Activated T-cell treated with anti-CD3 and anti-CD28 coated beads, Interleukin-2, amount 50 U/mL, for 24 hours (primary cell): Measurements from ENCODE around the gene RHBDL3.
"Not testable (repeated sequence)": the region's sequence is repeated elsewhere in the genome, so short reads cannot be mapped to it uniquely, and the experiment has no call there.

Source experiments
- DNase-seq: peaks from one replicate; pipeline ENCODE4 v3.0.0-alpha.2; 2020
- H3K27ac Mint-ChIP-seq: 2 replicates; pipeline ENCODE4 v1.8.0; 2020; ENCODE audit warnings: mild to moderate bottlenecking, mixed read lengths
- H3K27me3 Mint-ChIP-seq: 2 replicates; pipeline ENCODE4 v1.8.0; 2020; ENCODE audit warnings: mixed read lengths
- H3K36me3 Mint-ChIP-seq: 2 replicates; pipeline ENCODE4 v1.8.0; 2020; ENCODE audit warnings: low read depth, mixed read lengths
- H3K4me1 Mint-ChIP-seq: 2 replicates; pipeline ENCODE4 v1.8.0; 2020; ENCODE audit warnings: low read depth, mixed read lengths
- H3K4me3 Mint-ChIP-seq: 2 replicates; pipeline ENCODE4 v1.8.0; 2020; ENCODE audit warnings: mild to moderate bottlenecking, moderate library complexity, mixed read lengths
- H3K9me3 Mint-ChIP-seq: 2 replicates; pipeline ENCODE4 v1.8.0; 2020; ENCODE audit warnings: mixed read lengths

The RHBDL3 gene

GRCh38 chr17:32297860-32298259 is 32.2 kb downstream of the RHBDL3 start:
- no peaks in the 10 kb centered on the region for H3K27me3 Mint-ChIP-seq
- H3K27ac Mint-ChIP-seq, result no peak overlapping the region
- no peaks in the 10 kb centered on the region for H3K4me1 Mint-ChIP-seq

GRCh38 chr17:32298298-32298697 is 32.7 kb downstream of the RHBDL3 start:
- Mint-ChIP-seq H3K4me1 (no peaks in the 10 kb centered on the region), H3K27ac (no peak overlapping the region), H3K4me3 (no peak overlapping the region), H3K9me3 (no peaks in the 10 kb centered on the region), H3K27me3 (no peaks in the 10 kb centered on the region), H3K36me3 (no peaks in the 10 kb centered on the region)
- DNase-seq, result no peak

More at GRCh38 chr17:32297860-32298259, 32.2 kb downstream of the RHBDL3 start:
- Mint-ChIP-seq H3K4me3 (no peak overlapping the region), H3K9me3 (no peaks in the 10 kb centered on the region), H3K36me3 (no peaks in the 10 kb centered on the region)
- DNase-seq, result no peak

- no peaks in the 10 kb centered on the region for H3K4me1 Mint-ChIP-seq
- H3K27me3 Mint-ChIP-seq, result no peaks in the 10 kb centered on the region
- H3K9me3 Mint-ChIP-seq, result no peaks in the 10 kb centered on the region
- H3K36me3 Mint-ChIP-seq, result no peaks in the 10 kb centered on the region
- no peak for DNase-seq
- no peak overlapping the region for H3K27ac Mint-ChIP-seq
- no peak overlapping the region for H3K4me3 Mint-ChIP-seq
Measured at GRCh38 chr17:32298721-32299579, 33.3 kb downstream of the RHBDL3 start.

DNA sequence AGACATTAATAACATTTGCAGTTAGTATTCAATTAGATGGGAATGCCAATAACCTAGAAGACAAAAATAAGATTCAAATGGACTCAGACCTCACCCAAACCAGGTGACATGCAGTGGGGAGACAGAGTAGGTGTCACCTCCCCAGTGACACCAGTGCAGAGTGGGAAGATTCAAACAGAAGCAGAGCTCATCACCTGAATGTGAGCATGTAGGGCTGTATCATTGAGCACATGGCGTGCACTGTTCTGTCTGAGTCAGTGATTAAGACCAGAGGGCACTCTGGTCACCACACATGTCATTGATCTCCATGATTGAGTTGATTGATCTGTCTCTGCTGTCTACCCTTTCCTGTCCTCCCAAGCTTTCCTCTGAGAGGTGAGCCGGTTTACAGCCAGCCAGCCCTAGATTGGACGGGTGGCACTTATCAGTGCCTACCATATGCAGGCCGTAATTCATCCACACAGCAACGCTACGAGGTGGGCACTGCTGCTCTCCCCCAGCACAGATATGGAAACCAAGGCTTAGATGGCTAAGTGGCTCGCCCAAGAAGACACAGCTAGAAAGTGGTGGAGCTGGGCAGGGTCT is 34.0 kb downstream of the RHBDL3 start:
- H3K4me1 Mint-ChIP-seq, result no peaks in the 10 kb centered on the region
- H3K9me3 Mint-ChIP-seq, result no peaks in the 10 kb centered on the region
- H3K27me3 Mint-ChIP-seq, result no peaks in the 10 kb centered on the region
- no peaks in the 10 kb centered on the region for H3K36me3 Mint-ChIP-seq
- no peak overlapping the region for H3K27ac Mint-ChIP-seq
- no peak for DNase-seq
- no peak overlapping the region for H3K4me3 Mint-ChIP-seq

- H3K36me3 Mint-ChIP-seq, result no peaks in the 10 kb centered on the region
- H3K4me3 Mint-ChIP-seq, result no peak overlapping the region
- no peaks in the 10 kb centered on the region for H3K27me3 Mint-ChIP-seq
- H3K9me3 Mint-ChIP-seq, result no peaks in the 10 kb centered on the region
- DNase-seq, result no peak
- no peaks in the 10 kb centered on the region for H3K4me1 Mint-ChIP-seq
- no peak overlapping the region for H3K27ac Mint-ChIP-seq
Measured at GRCh38 chr17:32302037-32302436, 36.4 kb downstream of the RHBDL3 start.

- H3K4me1 Mint-ChIP-seq, result no peaks in the 10 kb centered on the region
- DNase-seq, result no peak
- no peaks in the 10 kb centered on the region for H3K36me3 Mint-ChIP-seq
- H3K27ac Mint-ChIP-seq, result no peak overlapping the region
- H3K27me3 Mint-ChIP-seq, result no peaks in the 10 kb centered on the region
- H3K9me3 Mint-ChIP-seq, result no peaks in the 10 kb centered on the region
- H3K4me3 Mint-ChIP-seq, result no peak overlapping the region
Measured at GRCh38 chr17:32302860-32303649, 37.4 kb downstream of the RHBDL3 start.

DNA sequence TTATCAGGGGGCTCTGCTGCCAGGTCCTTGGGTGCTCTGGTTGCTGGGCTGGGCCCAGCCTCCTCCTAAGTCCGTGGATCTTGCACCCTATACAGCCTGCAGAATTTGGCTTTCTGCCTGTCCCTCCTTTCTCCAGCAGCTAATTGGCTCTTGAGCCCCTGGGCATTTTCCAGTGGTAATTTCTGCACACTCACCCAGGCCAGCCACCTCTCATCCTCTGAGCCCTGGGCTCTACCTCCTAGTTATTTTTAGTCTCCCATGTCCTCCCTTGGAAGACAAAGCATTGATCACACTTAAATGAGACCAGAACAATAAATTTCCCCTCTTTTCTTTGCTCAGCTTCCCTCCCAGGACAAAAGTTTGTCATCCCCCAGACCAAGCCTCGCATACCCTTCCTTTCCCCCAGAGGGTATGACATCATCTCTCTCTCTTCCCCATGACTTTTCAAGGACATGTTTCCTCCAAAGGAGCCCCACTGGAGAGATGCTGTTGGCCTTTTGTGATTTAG is 38.2 kb downstream of the RHBDL3 start:
- Mint-ChIP-seq H3K4me3 (no peak overlapping the region), H3K36me3 (no peaks in the 10 kb centered on the region), H3K27me3 (no peaks in the 10 kb centered on the region), H3K4me1 (no peaks in the 10 kb centered on the region), H3K9me3 (no peaks in the 10 kb centered on the region), H3K27ac (no peak overlapping the region)
- no peak for DNase-seq

GRCh38 chr17:32305049-32305448 is 39.4 kb downstream of the RHBDL3 start:
- DNase-seq, result no peak
- H3K27me3 Mint-ChIP-seq, result no peaks in the 10 kb centered on the region
- no peak overlapping the region for H3K4me3 Mint-ChIP-seq
- no peak overlapping the region for H3K27ac Mint-ChIP-seq
- H3K36me3 Mint-ChIP-seq, result no peaks in the 10 kb centered on the region
- H3K4me1 Mint-ChIP-seq, result no peaks in the 10 kb centered on the region
- no peaks in the 10 kb centered on the region for H3K9me3 Mint-ChIP-seq

- Mint-ChIP-seq H3K27ac (no peak overlapping the region), H3K9me3 (no peaks in the 10 kb centered on the region), H3K27me3 (no peaks in the 10 kb centered on the region), H3K4me3 (no peak overlapping the region), H3K4me1 (no peaks in the 10 kb centered on the region), H3K36me3 (no peaks in the 10 kb centered on the region)
- no peak for DNase-seq
Measured at GRCh38 chr17:32307658-32308057, 42.0 kb downstream of the RHBDL3 start.

DNA sequence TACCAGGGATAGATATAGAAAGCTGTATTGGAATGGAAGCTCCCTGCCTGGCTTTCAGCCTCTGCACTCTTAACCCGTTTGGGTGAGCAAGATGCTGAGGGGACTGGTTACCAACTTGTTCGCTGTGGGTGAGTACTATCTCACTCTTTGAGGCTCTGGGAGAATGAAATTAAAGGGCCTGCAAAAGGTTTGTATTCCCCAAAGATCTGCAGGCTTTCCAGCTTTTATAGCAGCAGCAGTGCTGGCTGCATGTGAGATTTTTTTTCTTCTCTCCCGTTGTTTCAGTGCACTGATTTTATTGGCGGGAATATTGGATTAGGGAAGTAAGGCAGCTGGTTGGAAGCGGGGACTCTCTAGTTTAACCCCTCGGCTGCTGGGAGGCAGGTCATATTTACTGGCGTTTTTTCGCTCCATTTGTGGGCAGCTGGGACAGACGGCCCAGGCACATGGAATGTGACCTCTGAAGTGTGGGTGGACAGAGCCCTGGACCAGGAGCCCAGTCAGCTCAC is 45.5 kb downstream of the RHBDL3 start:
- Mint-ChIP-seq H3K9me3 (no peaks in the 10 kb centered on the region), H3K27ac (no peak overlapping the region), H3K36me3 (no peaks in the 10 kb centered on the region), H3K4me3 (no peak overlapping the region), H3K4me1 (no peaks in the 10 kb centered on the region), H3K27me3 (peaks cover 12% of the 10 kb centered on the region)
- no peak for DNase-seq

DNA sequence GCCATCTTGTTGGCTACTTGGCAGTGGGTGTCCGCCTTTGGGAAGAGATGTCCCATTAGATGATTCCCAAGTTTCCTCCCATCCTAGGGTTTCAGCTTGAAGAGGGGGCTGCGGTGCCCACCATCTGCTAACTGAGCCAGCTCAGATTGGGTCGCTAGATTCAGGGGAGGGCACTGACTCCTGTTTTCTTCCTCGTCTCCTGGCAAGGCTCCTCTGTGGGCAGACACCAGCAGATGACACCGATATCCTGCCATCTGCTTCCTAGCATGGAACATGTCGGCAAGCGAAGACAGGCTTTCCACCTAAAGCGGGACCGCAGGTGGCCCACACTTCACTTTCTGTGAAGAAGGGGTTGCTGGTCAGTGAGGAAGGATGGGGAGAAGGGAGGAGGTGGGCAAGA is 49.0 kb downstream of the RHBDL3 start:
- Mint-ChIP-seq H3K27me3 (peaks cover 21% of the 10 kb centered on the region), H3K4me3 (no peak overlapping the region), H3K36me3 (no peaks in the 10 kb centered on the region), H3K27ac (no peak overlapping the region), H3K9me3 (no peaks in the 10 kb centered on the region), H3K4me1 (peaks cover 2% of the 10 kb centered on the region)
- DNase-seq, result no peak

GRCh38 chr17:32315171-32315570 is 49.5 kb downstream of the RHBDL3 start:
- Mint-ChIP-seq H3K9me3 (no peaks in the 10 kb centered on the region), H3K27ac (no peak overlapping the region), H3K36me3 (no peaks in the 10 kb centered on the region), H3K27me3 (peaks cover 21% of the 10 kb centered on the region), H3K4me1 (peaks cover 2% of the 10 kb centered on the region), H3K4me3 (no peak overlapping the region)
- DNase-seq, result no peak

DNA sequence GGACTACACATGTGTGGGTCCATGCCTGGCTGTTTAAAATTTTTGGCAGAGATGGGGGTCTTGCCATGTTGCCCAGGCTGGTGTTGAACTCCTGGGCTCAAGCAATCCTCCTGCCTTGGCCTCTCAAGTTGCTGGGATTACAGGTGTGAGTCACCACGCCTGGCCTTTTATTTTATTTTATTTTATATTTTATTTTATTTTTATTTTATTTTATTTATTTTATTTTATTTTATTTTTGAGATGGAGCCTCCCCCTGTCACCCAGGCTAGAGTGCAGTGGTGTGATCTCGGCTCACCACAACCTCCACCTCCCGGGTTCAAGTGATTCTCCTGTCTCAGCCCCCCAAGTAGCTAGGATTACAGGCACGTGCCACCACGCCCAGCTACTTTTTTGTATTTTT is 51.0 kb downstream of the RHBDL3 start:
- H3K4me1 Mint-ChIP-seq, DNase-seq, H3K36me3 Mint-ChIP-seq, H3K9me3 Mint-ChIP-seq, H3K27ac Mint-ChIP-seq, H3K4me3 Mint-ChIP-seq: not testable (repeated sequence)
- H3K27me3 Mint-ChIP-seq, result peaks cover 21% of the 10 kb centered on the region

GRCh38 chr17:32317353-32317752 is 51.7 kb downstream of the RHBDL3 start:
- Mint-ChIP-seq H3K27me3 (peaks cover 21% of the 10 kb centered on the region), H3K36me3 (no peaks in the 10 kb centered on the region), H3K9me3 (no peaks in the 10 kb centered on the region), H3K4me3 (no peak overlapping the region), H3K27ac (no peak overlapping the region), H3K4me1 (peaks cover 2% of the 10 kb centered on the region)
- no peak for DNase-seq
